ENCODE results near the gene FAM162A. TPM values are rescaled to one million over a fixed set of nuclear protein-coding genes. Genes with fewer than 3 reads are reported as not detected.
A peak's percentile ranks its signal among the peaks of the same experiment; 100 is the strongest.

Gene FAM162A
- total and polyA plus RNA-seq, 12 donors: 111 to 219 (median 140) TPM

DNA sequence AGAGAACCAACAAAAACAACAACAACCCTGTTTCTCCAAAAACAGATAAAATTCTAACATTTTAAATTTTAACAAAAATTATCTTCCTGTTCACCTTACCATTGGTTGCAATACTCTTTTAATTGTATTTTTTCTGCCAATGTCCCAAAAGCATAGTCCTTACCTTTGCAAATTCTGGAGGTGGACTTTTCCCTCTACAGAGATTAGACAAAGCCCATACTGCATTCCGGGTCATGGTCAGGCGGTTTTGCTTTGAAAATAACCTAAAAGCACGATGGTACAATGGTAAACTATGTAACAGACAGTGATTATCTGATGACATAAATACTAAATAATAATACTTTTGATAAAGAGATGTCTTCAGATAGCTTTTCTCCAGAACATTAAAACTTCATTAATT, 67.4 kb downstream of the FAM162A start:
- H3K4me1 ChIP-seq: peaks cover 0 to 5% (median 0%) of the 10 kb centered on the region in 9 donors

DNA sequence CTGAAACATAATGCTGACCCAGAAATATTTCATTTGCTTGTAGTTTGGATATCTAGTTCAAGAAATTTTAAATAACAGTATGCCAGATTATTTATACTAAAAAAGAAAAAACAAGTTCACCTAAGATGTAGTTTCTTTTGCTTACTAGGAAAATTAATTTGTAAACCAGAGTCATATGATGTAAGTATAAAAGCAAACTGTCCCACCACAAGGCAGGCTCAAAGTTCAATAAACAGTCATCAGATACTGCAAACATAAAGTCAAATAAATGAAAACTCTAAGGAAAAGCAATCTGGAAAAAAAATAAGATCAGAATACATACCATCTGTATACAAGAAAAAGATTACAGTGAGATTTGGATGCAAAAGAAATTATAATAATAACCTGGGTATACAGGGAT, 72.1 kb downstream of the FAM162A start:
- Histone ChIP-seq H3K4me1 (no peaks in the 10 kb centered on the region), H3K27me3 (no peaks in the 10 kb centered on the region), H3K36me3 (peaks cover 0 to 98% (median 33%) of the 10 kb centered on the region in 9 donors), H3K9me3 (no peaks in the 10 kb centered on the region), H3K4me3 (no peak overlapping the region), H3K27ac (no peak overlapping the region)
- intact Hi-C loops (cut with DNase I): loop anchor here in 4 of 10 donors (5.0 to 10.0 kb wide), 3 partner anchors 59 to 221 kb away; partner anchors contain the start of gene KPNA1 (in 1 of the 4)
- ATAC-seq (no peak), DNase-seq (no peak)
- TF ChIP-seq, protein P1, sequence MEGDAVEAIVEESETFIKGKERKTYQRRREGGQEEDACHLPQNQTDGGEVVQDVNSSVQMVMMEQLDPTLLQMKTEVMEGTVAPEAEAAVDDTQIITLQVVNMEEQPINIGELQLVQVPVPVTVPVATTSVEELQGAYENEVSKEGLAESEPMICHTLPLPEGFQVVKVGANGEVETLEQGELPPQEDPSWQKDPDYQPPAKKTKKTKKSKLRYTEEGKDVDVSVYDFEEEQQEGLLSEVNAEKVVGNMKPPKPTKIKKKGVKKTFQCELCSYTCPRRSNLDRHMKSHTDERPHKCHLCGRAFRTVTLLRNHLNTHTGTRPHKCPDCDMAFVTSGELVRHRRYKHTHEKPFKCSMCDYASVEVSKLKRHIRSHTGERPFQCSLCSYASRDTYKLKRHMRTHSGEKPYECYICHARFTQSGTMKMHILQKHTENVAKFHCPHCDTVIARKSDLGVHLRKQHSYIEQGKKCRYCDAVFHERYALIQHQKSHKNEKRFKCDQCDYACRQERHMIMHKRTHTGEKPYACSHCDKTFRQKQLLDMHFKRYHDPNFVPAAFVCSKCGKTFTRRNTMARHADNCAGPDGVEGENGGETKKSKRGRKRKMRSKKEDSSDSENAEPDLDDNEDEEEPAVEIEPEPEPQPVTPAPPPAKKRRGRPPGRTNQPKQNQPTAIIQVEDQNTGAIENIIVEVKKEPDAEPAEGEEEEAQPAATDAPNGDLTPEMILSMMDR (IDR thresholded peaks at IDR 0.05): no peak

More for the DNA sequence above, 67.4 kb downstream of the FAM162A start:
- peaks cover 0 to 4% (median 0%) of the 10 kb centered on the region in 11 donors for H3K9me3 ChIP-seq
- H3K27ac ChIP-seq: no peak overlapping the region
- H3K4me3 ChIP-seq: no peak overlapping the region
- DNase-seq (no peak), ATAC-seq (no peak)
- TF ChIP-seq, protein P1 (IDR thresholded peaks at IDR 0.05): no peak
- H3K36me3 ChIP-seq: peaks cover 0 to 97% (median 30%) of the 10 kb centered on the region in 9 donors
- WGBS, 2 donors: 89 to 91% methylated on average over 3 of the region's 3 CpGs
- no peaks in the 10 kb centered on the region for H3K27me3 ChIP-seq
- intact Hi-C loops (cut with DNase I): loop anchor here in 2 of 10 donors (10.0 kb wide), 2 partner anchors 63 to 223 kb away; partner anchors contain the start of gene KPNA1 (in 1 of the 2)

DNA sequence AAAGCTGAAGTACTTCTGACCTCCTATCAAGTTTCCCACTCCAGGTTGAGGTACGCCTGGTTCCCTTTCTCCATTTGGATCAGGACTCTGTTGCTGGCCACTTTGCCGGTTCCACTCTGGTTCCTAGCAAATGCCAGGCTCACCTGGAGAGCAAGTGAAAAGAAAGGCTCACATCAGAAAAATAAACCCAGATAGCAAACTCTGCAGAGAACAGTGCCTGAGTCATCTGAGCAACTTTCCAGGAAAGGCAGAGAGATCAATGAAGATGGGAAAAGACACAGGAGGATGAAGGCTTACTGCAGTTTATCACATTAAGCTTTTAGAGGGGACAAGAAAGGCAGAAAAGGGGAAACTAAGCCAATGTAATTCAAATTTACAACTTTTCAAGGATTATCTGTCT, 73.7 kb downstream of the FAM162A start:
- intact Hi-C loops (cut with DNase I): loop anchor here in 4 of 10 donors (5.0 to 10.0 kb wide), 3 partner anchors 57 to 220 kb away; partner anchors contain the start of gene KPNA1 (in 1 of the 4)
- Histone ChIP-seq H3K27ac (no peak overlapping the region), H3K4me3 (no peak overlapping the region), H3K9me3 (no peaks in the 10 kb centered on the region), H3K27me3 (no peaks in the 10 kb centered on the region), H3K4me1 (no peaks in the 10 kb centered on the region), H3K36me3 (peaks cover 0 to 100% (median 43%) of the 10 kb centered on the region in 9 donors)
- TF ChIP-seq, protein P1 (IDR thresholded peaks at IDR 0.05): no peak
- 97 to 99% methylated on average over 2 of the region's 2 CpGs for WGBS, 2 donors
- DNase-seq: no peak
- ATAC-seq: no peak

DNA sequence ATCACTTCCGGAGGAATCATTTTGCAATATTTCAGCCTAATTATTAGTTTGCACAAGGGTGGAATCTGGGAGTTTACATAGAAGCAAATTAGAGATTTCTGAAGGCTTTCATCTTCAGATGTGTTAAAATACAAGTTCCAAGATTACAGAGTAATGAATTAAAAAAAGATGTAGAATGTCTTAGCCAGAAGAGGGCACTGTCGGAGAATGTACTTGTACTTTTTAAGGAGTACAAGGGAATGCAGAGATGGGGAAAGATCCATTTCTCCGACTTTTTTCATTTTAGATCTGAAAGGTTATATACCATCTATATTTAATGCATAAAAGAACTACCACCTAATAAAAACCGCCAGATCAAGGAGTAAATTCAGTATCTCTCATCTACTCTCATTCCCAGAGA, 75.0 kb downstream of the FAM162A start:
- 62 to 78% methylated on average over 4 of the region's 4 CpGs for WGBS, 2 donors
- H3K36me3 ChIP-seq: peaks cover 0 to 100% (median 32%) of the 10 kb centered on the region in 9 donors
- H3K4me1 ChIP-seq: no peaks in the 10 kb centered on the region
- peak in 1 of 2 donors; percentile 18 for DNase-seq
- H3K27ac ChIP-seq: no peak overlapping the region
- intact Hi-C loops (cut with DNase I): loop anchor here in 4 of 10 donors (5.0 to 10.0 kb wide), 3 partner anchors 56 to 218 kb away; partner anchors contain the start of gene KPNA1 (in 1 of the 4)
- TF ChIP-seq, protein P1 (IDR thresholded peaks at IDR 0.05): peak in 8 of 9 donors; percentile 20 to 59 (median 46)
- H3K9me3 ChIP-seq: no peaks in the 10 kb centered on the region
- H3K27me3 ChIP-seq: no peaks in the 10 kb centered on the region
- ATAC-seq: no peak
- H3K4me3 ChIP-seq: no peak overlapping the region
